GM04503 (cell line): ENCODE results near the gene OBI1.
"Not testable (repeated sequence)": the region's sequence is repeated elsewhere in the genome, so short reads cannot be mapped to it uniquely, and the experiment has no call there.

Experiments
- DNase-seq: peaks from one replicate; pipeline ENCODE4 v3.0.0-alpha.2; 2012; ENCODE audit warnings: low read depth

Gene OBI1

GRCh38 chr13:78647109-78647678 lies 11.8 kb downstream of the OBI1 start:
- not testable (repeated sequence) for DNase-seq

- DNase-seq, result no peak
These were observed 20.7 kb downstream of the OBI1 start for GRCh38 chr13:78638216-78638615.

GRCh38 chr13:78636495-78636894 lies 22.5 kb downstream of the OBI1 start:
- no peak for DNase-seq

- DNase-seq, result no peak
These were observed 26.0 kb downstream of the OBI1 start for GRCh38 chr13:78632996-78633395.

- no peak for DNase-seq
These were observed 27.9 kb downstream of the OBI1 start for GRCh38 chr13:78631077-78631476.

GRCh38 chr13:78630511-78630910 lies 28.4 kb downstream of the OBI1 start:
- DNase-seq, result no peak

- no peak for DNase-seq
These were observed 33.6 kb downstream of the OBI1 start for GRCh38 chr13:78625384-78625783.

- DNase-seq, result no peak
These were observed 35.8 kb downstream of the OBI1 start for GRCh38 chr13:78623132-78623531.

- DNase-seq, result no peak
These were observed 38.0 kb downstream of the OBI1 start for GRCh38 chr13:78620936-78621470.

GRCh38 chr13:78618411-78618810 lies 40.5 kb downstream of the OBI1 start:
- no peak for DNase-seq

GRCh38 chr13:78611040-78611439 lies 47.9 kb downstream of the OBI1 start:
- DNase-seq, result no peak

GRCh38 chr13:78610381-78610883 lies 48.5 kb downstream of the OBI1 start:
- DNase-seq, result no peak

GRCh38 chr13:78609464-78610205 lies 49.3 kb downstream of the OBI1 start:
- no peak for DNase-seq

- DNase-seq, result no peak
These were observed 50.1 kb downstream of the OBI1 start for GRCh38 chr13:78608688-78609463.

GRCh38 chr13:78608252-78608687 lies 50.7 kb downstream of the OBI1 start:
- no peak for DNase-seq

GRCh38 chr13:78607409-78608251 lies 51.3 kb downstream of the OBI1 start:
- DNase-seq, result no peak

GRCh38 chr13:78606471-78607408 lies 52.2 kb downstream of the OBI1 start:
- DNase-seq, result no peak

GRCh38 chr13:78604782-78605611 lies 54.0 kb downstream of the OBI1 start:
- no peak for DNase-seq

- DNase-seq, result no peak
These were observed 55.6 kb downstream of the OBI1 start, which contains the start of gene POU4F1 for GRCh38 chr13:78603240-78603957. POU4F1 (minus strand) TSS chr13:78603552; CDS start chr13:78603326, 226 bp downstream.
